HCT116 (cell line): Measurements from ENCODE around the gene HPCAL1. TPM values are rescaled to one million over a fixed set of nuclear protein-coding genes. Genes with fewer than 3 reads are reported as not detected.

Source experiments
- ATAC-seq: fragments of 200-7000 bp; cut with Tn5 transposase; 2 replicates; pipeline ENCODE4 v1.9.1; 2020; ENCODE audit warnings: mild to moderate bottlenecking, moderate library complexity
- BruUV-seq: library from RNA; stranded (reverse); fragments of 400-500 nt; replicated peaks from 2 replicates; lab custom pipeline; 2021; lab: Mats Ljungman, UMichigan
- CTCF ChIA-PET: fragments of 300-600 bp; sonication (Branson Sonifier 250); formaldehyde crosslinking; loops from one replicate; lab custom pipeline; 2021; ENCODE audit warnings: antibody characterized with exemption; lab: Charles Lee
- POLR2A ChIA-PET: fragments of 300-600, 350-600 bp; sonication (Branson Sonifier 250); formaldehyde crosslinking; loops from one replicate; lab custom pipeline; 2021; ENCODE audit warnings: antibody characterized with exemption; lab: Charles Lee
- RAD21 ChIA-PET, 2 experiments: fragments of 300-600 bp; sonication (Branson Sonifier 250); formaldehyde crosslinking; loops; one replicate each; lab custom pipeline; 2023; ENCODE audit warnings: low total read pairs in 2 of 2; ENCODE audit not compliant: uncharacterized antibody in 2 of 2, unreplicated experiment in 2 of 2, low non-redundant PET in 1 of 2; lab: Charles Lee
- DNase-seq: peaks from one replicate; pipeline ENCODE4 v3.0.0-alpha.2; 2010; ENCODE audit warnings: low read depth, low spot score
- H2AFZ ChIP-seq: fragments of 200-600 bp; shearing (Covaris generic), sonication (generic); 2 replicates; pipeline ENCODE4 v1.6.1; 2017; ENCODE audit warnings: low read depth, mixed run types, mixed read lengths, antibody characterized with exemption, low read length; ENCODE audit not compliant: poor library complexity, severe bottlenecking
- H3K27ac ChIP-seq: 2 replicates; pipeline ENCODE4 v1.5.1; 2012; ENCODE audit warnings: low read depth, low read length
- H3K27me3 ChIP-seq: fragments of 200-600 bp; sonication (generic); 2 replicates; pipeline ENCODE4 v1.6.1; 2016; ENCODE audit warnings: mixed run types, low read length, mixed read lengths; ENCODE audit not compliant: insufficient read depth
- H3K36me3 ChIP-seq, 2 experiments: fragments of 200-500 bp in 1 of 2; fragments of 200-600 bp in 1 of 2; sonication (Bioruptor generic) in 1 of 2; sonication (generic) in 1 of 2; 2 replicates each; pipeline versions ENCODE4 v1.5.1 to v1.6.1; 2014 to 2016; ENCODE audit warnings: low read length in 2 of 2, inconsistent platforms in 1 of 2, mixed read lengths in 1 of 2, mixed run types in 1 of 2; ENCODE audit not compliant: insufficient read depth in 2 of 2, control insufficient read depth in 1 of 2
- H3K4me1 ChIP-seq, 2 experiments: fragments of 200-600 bp in 1 of 2; sonication (generic) in 1 of 2; 2 replicates each; pipeline versions ENCODE4 v1.5.1 to v1.6.1; 2012 to 2017; ENCODE audit warnings: low read length in 2 of 2, inconsistent platforms in 1 of 2, mild to moderate bottlenecking in 1 of 2, mixed read lengths in 1 of 2, mixed run types in 1 of 2, moderate library complexity in 1 of 2; ENCODE audit not compliant: insufficient read depth in 2 of 2, control insufficient read depth in 1 of 2
- H3K4me2 ChIP-seq: fragments of 200-600 bp; sonication (generic); 2 replicates; pipeline ENCODE4 v1.6.1; 2017; ENCODE audit warnings: mixed run types, low read length, mixed read lengths
- H3K4me3 ChIP-seq, 2 experiments: fragments of 200-600 bp in 1 of 2; sonication (generic) in 1 of 2; replicated peaks in 1 of 2; 2 replicates each; pipeline ENCODE4 v1.5.1; 2011 to 2016; ENCODE audit warnings: low read length in 2 of 2, control low read depth in 1 of 2, low read depth in 1 of 2, mild to moderate bottlenecking in 1 of 2, mixed read lengths in 1 of 2, mixed run types in 1 of 2
- H3K79me2 ChIP-seq: fragments of 200-600 bp; sonication (generic); 2 replicates; pipeline ENCODE4 v1.6.1; 2017; ENCODE audit warnings: mild to moderate bottlenecking, mixed run types, low read length, moderate library complexity, mixed read lengths; ENCODE audit not compliant: insufficient read depth
- H3K9ac ChIP-seq: fragments of 200-600 bp; sonication (generic); 2 replicates; pipeline ENCODE4 v1.6.1; 2016; ENCODE audit warnings: low read length, mixed read lengths
- H3K9me2 ChIP-seq: fragments of 200-600 bp; sonication (generic), shearing (Covaris generic); 2 replicates; pipeline ENCODE4 v1.6.1; 2017; ENCODE audit warnings: mixed run types, mild to moderate bottlenecking, moderate library complexity; ENCODE audit not compliant: insufficient read depth
- H3K9me3 ChIP-seq, 2 experiments: fragments of 200-500 bp in 1 of 2; fragments of 200-600 bp in 1 of 2; sonication (Bioruptor generic) in 1 of 2; sonication (generic) in 1 of 2; 2 replicates each; pipeline ENCODE4 v1.6.1; 2014 to 2017; ENCODE audit warnings: low read length in 2 of 2, mixed read lengths in 2 of 2, inconsistent platforms in 1 of 2, low read depth in 1 of 2, mild to moderate bottlenecking in 1 of 2, mixed run types in 1 of 2, moderate library complexity in 1 of 2; ENCODE audit not compliant: control insufficient read depth in 1 of 2, insufficient read depth in 1 of 2
- H4K20me1 ChIP-seq: fragments of 200-600 bp; sonication (generic), shearing (Covaris generic); 2 replicates; pipeline ENCODE4 v1.6.1; 2017; ENCODE audit warnings: mixed run types, mild to moderate bottlenecking, moderate library complexity; ENCODE audit not compliant: insufficient read depth
- CBX3 ChIP-seq: IDR thresholded peaks from 2 replicates; pipeline ENCODE4 v1.6.1; 2012; ENCODE audit warnings: low read depth
- CEBPB ChIP-seq: IDR thresholded peaks from 2 replicates; pipeline ENCODE4 v1.6.1; 2012; ENCODE audit warnings: low read depth
- CTCF ChIP-seq, 3 experiments: fragments of 200-600 bp in 1 of 3; sonication (generic) in 1 of 3; IDR thresholded peaks in 2 of 3; conservative IDR thresholded peaks in 1 of 3; 2 replicates each; pipeline ENCODE4 v1.5.1; 2012 to 2017; ENCODE audit warnings: low read depth in 2 of 3, low read length in 2 of 3, antibody characterized with exemption in 1 of 3, borderline replicate concordance in 1 of 3, control low read depth in 1 of 3, mild to moderate bottlenecking in 1 of 3, mixed read lengths in 1 of 3, mixed run types in 1 of 3, moderate library complexity in 1 of 3; ENCODE audit not compliant: insufficient read depth in 1 of 3
- EGR1 ChIP-seq: IDR thresholded peaks from 2 replicates; pipeline ENCODE4 v1.6.1; 2012; ENCODE audit warnings: low read depth
- ELF1 ChIP-seq: IDR thresholded peaks from 2 replicates; pipeline ENCODE4 v1.6.1; 2012; ENCODE audit warnings: low read depth, borderline replicate concordance
- EZH2 ChIP-seq: fragments of 200-600 bp; sonication (generic); IDR thresholded peaks from 2 replicates; pipeline ENCODE4 v1.6.1; 2017; ENCODE audit warnings: antibody characterized with exemption, mixed run types
- POLR2A ChIP-seq: IDR thresholded peaks from 2 replicates; pipeline ENCODE4 v1.7.0; 2011; ENCODE audit warnings: borderline replicate concordance; ENCODE audit not compliant: insufficient read depth, insufficient read length; ENCODE audit errors: extremely low read depth
- SIN3A ChIP-seq: IDR thresholded peaks from 2 replicates; pipeline ENCODE4 v1.6.1; 2012; ENCODE audit warnings: low read depth
- SRF ChIP-seq: IDR thresholded peaks from 2 replicates; pipeline ENCODE4 v1.6.1; 2012; ENCODE audit warnings: low read depth
- TCF7L2 ChIP-seq: IDR thresholded peaks from 2 replicates; pipeline ENCODE4 v1.7.0; 2011; ENCODE audit warnings: borderline replicate concordance, inconsistent platforms; ENCODE audit not compliant: insufficient read depth, insufficient read length; ENCODE audit errors: extremely low read depth
- ZBTB33 ChIP-seq: IDR thresholded peaks from 2 replicates; pipeline ENCODE4 v1.6.1; 2011; ENCODE audit warnings: mild to moderate bottlenecking, low read length, moderate library complexity; ENCODE audit not compliant: insufficient replicate concordance; ENCODE audit errors: extremely low read depth
- ZFX ChIP-seq: fragments of 450-650 bp; IDR thresholded peaks from 2 replicates; pipeline ENCODE4 v1.6.1; 2017
- ZNF274 ChIP-seq: fragments of 200-500 bp; sonication (Bioruptor generic); IDR thresholded peaks from 2 replicates; pipeline ENCODE4 v1.6.1; 2014; ENCODE audit warnings: mild to moderate bottlenecking, low read depth, low read length, inconsistent platforms
- intact Hi-C: fragments of 100-400 bp; cut with micrococcal nuclease; formaldehyde crosslinking; loops from 2 replicates; pipeline ENCODE4 v1.10.0; 2022
- total RNA-seq: library from RNA; stranded (reverse); gene quantifications from one replicate; pipeline ENCODE4 v1.2.1, GENCODE V29; 2021; ENCODE audit not compliant: unreplicated experiment

HPCAL1 gene
- total RNA-seq, 1 experiment from 2014 or later: 111 TPM

- Histone ChIP-seq H3K4me1 (peaks cover 4 to 34% of the 10 kb centered on the region in 2 experiments; a peak in 3 of 4 replicates), H3K27ac (peak overlapping the region; percentile 41; the same call in 1 of the 2 replicates), H3K36me3 (no peaks in the 10 kb centered on the region), H3K4me2 (peak overlapping the region; percentile 28; the same call in 1 of the 2 replicates), H3K9me2 (no peaks in the 10 kb centered on the region), H3K79me2 (no peaks in the 10 kb centered on the region), H3K27me3 (no peaks in the 10 kb centered on the region), H2AFZ (no peak overlapping the region), H3K4me3 (no peak overlapping the region), H4K20me1 (no peaks in the 10 kb centered on the region), H3K9ac (no peak overlapping the region), H3K9me3 (no peaks in the 10 kb centered on the region)
- DNase-seq (no peak), ATAC-seq (no peak)
- no TSS peak for BruUV-seq
- ChIA-PET RAD21 (interaction anchor here (0.6 to 2.1 kb wide), 15 partner anchors 25 to 362 kb away, joined by 3 to 18 read pairs (median 5); no protein-coding TSS in a partner anchor), POLR2A (interaction anchor here (0.8 to 1.9 kb wide), 8 partner anchors 12 to 309 kb away, joined by 3 to 9 read pairs (median 4); partner anchors contain the start of genes HPCAL1 and ODC1), CTCF (interaction anchor here (0.8 to 4.4 kb wide), 30 partner anchors 9 to 664 kb away, joined by 3 to 69 read pairs (median 6); partner anchors contain the start of genes CYS1, ODC1 and RRM2)
- TF ChIP-seq ZBTB33: no peak
- TF ChIP-seq SRF: no peak
- no peak for TF ChIP-seq SIN3A
- no peak for TF ChIP-seq CEBPB
- no peak for TF ChIP-seq EZH2
- no peak for TF ChIP-seq TCF7L2
- TF ChIP-seq EGR1: no peak
- TF ChIP-seq ZNF274: no peak
- TF ChIP-seq POLR2A: no peak
- no peak for TF ChIP-seq ELF1
- TF ChIP-seq CBX3: no peak
- no peak for TF ChIP-seq CTCF (IDR thresholded peaks at IDR 0.05 in 2 of 3, conservative IDR thresholded peaks at IDR 0.05 in 1 of 3; ENCODE audit: borderline replicate concordance in 1 of 3, insufficient read depth in 1 of 3, low read depth in 2 of 3, low read length in 2 of 3)
- TF ChIP-seq ZFX: no peak
- intact Hi-C loops: loop anchor here (1.0 to 10.0 kb wide), 3 partner anchors 362 to 659 kb away; no protein-coding TSS in a partner anchor
These were observed 131.5 kb downstream of the HPCAL1 start for GRCh38 chr2:10433947-10434885.
